ENCODE data around the gene COL12A1.

The COL12A1 gene

DNA sequence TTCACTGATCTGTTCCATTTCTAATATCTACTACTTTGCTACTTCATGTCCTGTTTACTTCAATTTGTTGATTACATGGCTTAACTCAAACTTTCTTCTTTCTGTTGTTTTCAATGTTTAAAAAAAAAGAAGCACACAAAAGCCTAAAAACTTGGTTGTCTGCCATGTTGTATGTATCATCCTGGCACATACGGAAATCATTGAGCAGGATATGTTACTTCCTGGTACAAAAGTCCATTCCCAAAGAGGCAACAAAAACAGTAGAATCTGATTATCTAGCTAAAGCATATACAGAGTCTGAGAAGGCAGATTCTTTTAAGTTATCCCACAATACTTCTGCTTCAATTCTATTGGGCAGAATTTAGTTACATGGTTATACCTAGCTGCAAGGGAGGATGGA, 14.5 kb upstream of the COL12A1 start:
- DNase-seq = no peak
- no peaks in the 10 kb centered on the region for H3K9me3 ChIP-seq
- H3K27ac ChIP-seq = no peak overlapping the region
- no peaks in the 10 kb centered on the region for H3K36me3 ChIP-seq
- H3K4me1 ChIP-seq = peaks cover 0 to 22% (median under 1%) of the 10 kb centered on the region in 4 donors
- intact Hi-C loops (cut with DNase I; ENCODE audit: low total_unique reads) = no loop called here
- no peaks in the 10 kb centered on the region for H3K27me3 ChIP-seq
- TF ChIP-seq, protein P1, sequence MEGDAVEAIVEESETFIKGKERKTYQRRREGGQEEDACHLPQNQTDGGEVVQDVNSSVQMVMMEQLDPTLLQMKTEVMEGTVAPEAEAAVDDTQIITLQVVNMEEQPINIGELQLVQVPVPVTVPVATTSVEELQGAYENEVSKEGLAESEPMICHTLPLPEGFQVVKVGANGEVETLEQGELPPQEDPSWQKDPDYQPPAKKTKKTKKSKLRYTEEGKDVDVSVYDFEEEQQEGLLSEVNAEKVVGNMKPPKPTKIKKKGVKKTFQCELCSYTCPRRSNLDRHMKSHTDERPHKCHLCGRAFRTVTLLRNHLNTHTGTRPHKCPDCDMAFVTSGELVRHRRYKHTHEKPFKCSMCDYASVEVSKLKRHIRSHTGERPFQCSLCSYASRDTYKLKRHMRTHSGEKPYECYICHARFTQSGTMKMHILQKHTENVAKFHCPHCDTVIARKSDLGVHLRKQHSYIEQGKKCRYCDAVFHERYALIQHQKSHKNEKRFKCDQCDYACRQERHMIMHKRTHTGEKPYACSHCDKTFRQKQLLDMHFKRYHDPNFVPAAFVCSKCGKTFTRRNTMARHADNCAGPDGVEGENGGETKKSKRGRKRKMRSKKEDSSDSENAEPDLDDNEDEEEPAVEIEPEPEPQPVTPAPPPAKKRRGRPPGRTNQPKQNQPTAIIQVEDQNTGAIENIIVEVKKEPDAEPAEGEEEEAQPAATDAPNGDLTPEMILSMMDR (IDR thresholded peaks at IDR 0.05) = no peak
- H3K4me3 ChIP-seq = no peak overlapping the region

DNA sequence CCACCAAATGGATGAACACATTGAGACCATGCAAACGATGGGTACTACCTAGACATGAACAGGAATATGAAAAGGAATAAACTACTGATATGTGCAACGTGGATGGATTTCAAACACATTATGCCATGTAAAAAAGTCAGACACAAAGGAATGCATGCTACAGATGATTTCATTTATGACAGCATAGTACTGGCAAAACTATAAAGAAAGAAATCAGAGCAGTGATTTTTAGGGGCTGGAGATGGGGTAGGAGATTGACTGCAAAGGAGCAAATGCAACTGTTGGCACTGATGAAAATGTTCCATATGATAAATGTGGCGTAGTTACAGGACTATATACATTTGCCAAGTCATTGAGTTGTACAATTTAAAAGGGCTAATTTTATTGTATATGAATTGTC, 13.4 kb upstream of the COL12A1 start:
- TF ChIP-seq, protein P1 (IDR thresholded peaks at IDR 0.05) = no peak
- H3K4me3 ChIP-seq = no peak overlapping the region
- H3K36me3 ChIP-seq = no peaks in the 10 kb centered on the region
- DNase-seq = no peak
- H3K4me1 ChIP-seq = peaks cover 0 to 22% (median under 1%) of the 10 kb centered on the region in 4 donors
- no peak overlapping the region for H3K27ac ChIP-seq
- intact Hi-C loops (cut with DNase I; ENCODE audit: low total_unique reads) = loop anchor here (10.0 kb wide), 1 partner anchor 1244 kb away; no protein-coding TSS in a partner anchor
- no peaks in the 10 kb centered on the region for H3K9me3 ChIP-seq
- no peaks in the 10 kb centered on the region for H3K27me3 ChIP-seq

DNA sequence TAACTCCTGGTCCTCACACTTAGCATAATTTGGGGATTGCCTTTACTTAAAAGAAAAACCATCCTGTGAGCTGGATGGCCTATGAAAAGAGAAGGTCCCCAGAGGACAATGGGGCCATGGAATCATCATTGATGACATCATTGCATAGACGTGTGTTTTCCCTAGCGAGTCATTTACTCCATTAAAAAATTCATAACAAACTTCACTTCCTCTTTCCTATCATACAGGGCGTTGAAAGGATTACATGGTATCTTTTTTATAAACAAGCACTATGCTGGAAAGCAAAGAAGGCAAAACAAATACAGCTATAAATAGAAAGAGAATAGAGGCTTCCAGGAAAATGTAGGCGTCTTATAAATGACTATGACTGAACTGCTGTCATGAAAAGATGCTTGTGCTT, 11.3 kb upstream of the COL12A1 start:
- Histone ChIP-seq H3K4me3 (no peak overlapping the region), H3K27ac (no peak overlapping the region), H3K4me1 (peaks cover 0 to 14% (median 0%) of the 10 kb centered on the region in 4 donors), H3K36me3 (no peaks in the 10 kb centered on the region), H3K27me3 (no peaks in the 10 kb centered on the region), H3K9me3 (no peaks in the 10 kb centered on the region)
- intact Hi-C loops (cut with DNase I; ENCODE audit: low total_unique reads) = loop anchor here (10.0 kb wide), 1 partner anchor 1242 kb away; no protein-coding TSS in a partner anchor
- DNase-seq = no peak
- TF ChIP-seq, protein P1 (IDR thresholded peaks at IDR 0.05) = no peak

DNA sequence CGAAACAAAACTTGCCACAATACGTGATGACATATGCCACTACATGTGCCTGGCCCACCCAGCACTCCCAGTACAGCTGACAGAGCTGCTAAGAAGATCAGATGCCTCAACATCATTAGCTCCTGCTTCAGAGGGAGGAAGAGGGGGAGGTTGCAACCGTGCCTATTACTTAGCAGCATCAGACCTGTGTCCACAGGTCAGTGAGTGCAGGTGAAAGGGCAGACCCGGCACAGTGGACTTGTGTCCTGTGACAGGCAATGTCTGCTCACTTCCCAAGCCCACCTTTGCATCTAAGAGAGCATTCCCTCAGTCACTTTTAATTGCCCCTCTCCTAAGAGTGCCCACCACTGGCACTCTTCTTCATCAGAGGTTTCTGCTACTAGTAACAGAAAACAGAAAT, 9.4 kb upstream of the COL12A1 start:
- peaks cover 0 to 23% (median 0%) of the 10 kb centered on the region in 4 donors for H3K4me1 ChIP-seq
- intact Hi-C loops (cut with DNase I; ENCODE audit: low total_unique reads) = loop anchor here (10.0 kb wide), 1 partner anchor 1240 kb away; no protein-coding TSS in a partner anchor
- no peak for DNase-seq

DNA sequence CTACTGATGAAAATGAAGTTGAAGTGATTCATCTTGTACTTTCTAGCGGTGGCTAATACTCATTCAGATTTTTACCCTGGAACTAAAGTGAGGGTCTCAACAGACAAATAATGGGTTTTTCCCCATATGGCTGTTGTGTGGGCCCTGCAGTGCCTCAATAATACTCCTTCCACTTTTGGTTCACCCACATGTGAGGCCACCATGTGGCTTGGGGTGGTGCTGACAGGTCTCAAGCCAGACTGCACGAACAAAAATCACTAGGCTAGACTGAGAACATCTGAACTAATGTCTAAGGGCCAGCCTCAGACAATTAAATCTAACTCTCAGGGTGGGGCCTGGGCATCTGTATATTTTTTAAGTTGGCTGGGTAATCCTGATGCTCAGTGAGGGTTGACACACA, 7.9 kb upstream of the COL12A1 start:
- TF ChIP-seq, protein P1 (IDR thresholded peaks at IDR 0.05) = no peak
- H3K27ac ChIP-seq = no peak overlapping the region
- intact Hi-C loops (cut with DNase I; ENCODE audit: low total_unique reads) = loop anchor here (5.0 to 10.0 kb wide), 3 partner anchors 1121 to 1471 kb away; no protein-coding TSS in a partner anchor

More for the DNA sequence above, 9.4 kb upstream of the COL12A1 start:
- H3K36me3 ChIP-seq = no peaks in the 10 kb centered on the region
- no peak overlapping the region for H3K4me3 ChIP-seq
- no peak overlapping the region for H3K27ac ChIP-seq
- TF ChIP-seq, protein P1 (IDR thresholded peaks at IDR 0.05) = no peak
- H3K9me3 ChIP-seq = no peaks in the 10 kb centered on the region
- no peaks in the 10 kb centered on the region for H3K27me3 ChIP-seq

More for the DNA sequence above, 7.9 kb upstream of the COL12A1 start:
- Histone ChIP-seq H3K27me3 (no peaks in the 10 kb centered on the region), H3K36me3 (no peaks in the 10 kb centered on the region), H3K4me1 (peaks cover 0 to 23% (median under 1%) of the 10 kb centered on the region in 4 donors), H3K9me3 (no peaks in the 10 kb centered on the region), H3K4me3 (no peak overlapping the region)
- no peak for DNase-seq

Measured in tibial artery (tissue), 4 donors.